ENCODE data around the gene MLST8.
"Not testable (repeated sequence)": the region's sequence is repeated elsewhere in the genome, so short reads cannot be mapped to it uniquely, and the experiment has no call there.

MLST8 gene

GRCh38 chr16:2242598-2242997 is 37.3 kb downstream of the MLST8 start:
- DNase-seq (ENCODE audit: insufficient read length, low spot score) (no peak), FAIRE-seq (no peak)

- DNase-seq (ENCODE audit: insufficient read length, low spot score) (no peak), FAIRE-seq (no peak)
Observed at GRCh38 chr16:2243031-2243528, 37.8 kb downstream of the MLST8 start.

GRCh38 chr16:2243781-2244180 is 38.5 kb downstream of the MLST8 start:
- DNase-seq (ENCODE audit: insufficient read length, low spot score) (no peak), FAIRE-seq (no peak)

GRCh38 chr16:2244301-2244700 is 39.0 kb downstream of the MLST8 start:
- DNase-seq (ENCODE audit: insufficient read length, low spot score) (no peak), FAIRE-seq (no peak)

GRCh38 chr16:2244926-2245795 is 39.9 kb downstream of the MLST8 start:
- FAIRE-seq: no peak
- DNase-seq (ENCODE audit: insufficient read length, low spot score): no peak

GRCh38 chr16:2246301-2246885 is 41.1 kb downstream of the MLST8 start:
- FAIRE-seq: no peak
- no peak for DNase-seq (ENCODE audit: insufficient read length, low spot score)

- FAIRE-seq (peak; percentile 31), DNase-seq (ENCODE audit: insufficient read length, low spot score) (no peak)
Observed at GRCh38 chr16:2250652-2251295, 45.5 kb downstream of the MLST8 start.

- FAIRE-seq (peak; percentile 94), DNase-seq (ENCODE audit: insufficient read length, low spot score) (peak; percentile 100)
Observed at GRCh38 chr16:2251296-2252111, 46.2 kb downstream of the MLST8 start, which contains the start of gene ECI1. TSS of gene ECI1 (minus strand) at chr16:2251587. CDS start at chr16:2251566, 21 bp downstream.

GRCh38 chr16:2252806-2253148 is 47.5 kb downstream of the MLST8 start:
- no peak for FAIRE-seq

GRCh38 chr16:2253293-2253692 is 48.0 kb downstream of the MLST8 start:
- DNase-seq (ENCODE audit: insufficient read length, low spot score): no peak
- no peak for FAIRE-seq

More at GRCh38 chr16:2252806-2253148, 47.5 kb downstream of the MLST8 start:
- no peak for DNase-seq (ENCODE audit: insufficient read length, low spot score)

GRCh38 chr16:2256531-2257140 is 51.4 kb downstream of the MLST8 start:
- FAIRE-seq (no peak), DNase-seq (ENCODE audit: insufficient read length, low spot score) (no peak)

- no peak for FAIRE-seq
Observed at GRCh38 chr16:2257726-2258125, 52.5 kb downstream of the MLST8 start.

GRCh38 chr16:2258530-2258929 is 53.3 kb downstream of the MLST8 start:
- DNase-seq (ENCODE audit: insufficient read length, low spot score); FAIRE-seq: not testable (repeated sequence)

More at GRCh38 chr16:2257726-2258125, 52.5 kb downstream of the MLST8 start:
- DNase-seq (ENCODE audit: insufficient read length, low spot score): no peak
